K562 (cell line): ENCODE results near the gene TIMP2. TPM values are rescaled to one million over a fixed set of nuclear protein-coding genes. Genes with fewer than 3 reads are reported as not detected.

Source experiments
- HNRNPK ChIP-seq: fragments of 200-400 bp; formaldehyde crosslinking; IDR thresholded peaks from one replicate; pipeline ENCODE4 v1.6.1; 2018; ENCODE audit warnings: mild to moderate bottlenecking, low read depth, low read length; ENCODE audit not compliant: poor library complexity, severe bottlenecking
- ILF3 ChIP-seq: fragments of 450-650 bp; IDR thresholded peaks from 2 replicates; pipeline ENCODE4 v1.6.1; 2018; ENCODE audit warnings: antibody characterized with exemption, mild to moderate bottlenecking, moderate library complexity, borderline replicate concordance
- NEUROD1 ChIP-seq: fragments of 150-350 bp; IDR thresholded peaks from 2 replicates; pipeline ENCODE4 v1.6.1; 2014; ENCODE audit warnings: borderline replicate concordance, low read length, low read depth; ENCODE audit not compliant: partially characterized antibody
- ZNF174 ChIP-seq: fragments of 250-450 bp; sonication (Bioruptor Pico); IDR thresholded peaks from 2 replicates; pipeline ENCODE4 v1.4.0; 2020; ENCODE audit warnings: mild to moderate bottlenecking
- ZNF407 ChIP-seq: fragments of 450-650 bp; IDR thresholded peaks from 2 replicates; pipeline ENCODE4 v1.6.1; 2016; ENCODE audit warnings: low read depth
- polyA plus RNA-seq, 8 experiments: library from polyadenylated mRNA; depleted of rRNA in 4 of 8; stranded (reverse) in 5 of 8; unstranded in 3 of 8; fragments of >200 nt; fragmentation: Nextera tagmentation in 2 of 8; fragmentation: Illumina TruSeq in 1 of 8; extraction: Ambion mirVana in 2 of 8; extraction: Trizol in 1 of 8; gene quantifications; 2 replicates each; pipeline versions ENCODE4 v1.2.1 to v1.2.3, GENCODE V29; 2011 to 2014; ENCODE audit warnings: inconsistent platforms in 1 of 8, missing spikeins in 1 of 8
- total RNA-seq, 7 experiments: library from RNA; depleted of rRNA in 6 of 7; stranded (reverse); fragments of >200 nt in 6 of 7; fragmentation: Illumina TruSeq in 2 of 7; extraction: Trizol in 2 of 7; gene quantifications; 2 replicates each; pipeline versions ENCODE4 v1.2.1 to v1.2.3, GENCODE V29; 2011 to 2021; ENCODE audit warnings: low replicate concordance in 1 of 7
- TF ChIP-seq, protein P1 (sequence below), 2 experiments: fragments of 450-650 bp; IDR thresholded peaks; 2 replicates each; pipeline ENCODE4 v1.6.1; 2016; ENCODE audit warnings: mild to moderate bottlenecking in 2 of 2, borderline replicate concordance in 1 of 2, low read depth in 1 of 2, moderate library complexity in 1 of 2
- TF ChIP-seq, protein P2 (sequence below): fragments of 450-650 bp; IDR thresholded peaks from 2 replicates; pipeline ENCODE4 v1.7.0; 2016; ENCODE audit warnings: borderline replicate concordance

The TIMP2 gene
- total and polyA plus RNA-seq, 9 of the 15 experiments (the other 6 are each of a cell fraction or from before 2014, with no cell fraction given) = 0.55 TPM; not detected in 8

GRCh38 chr17:78840780-78841611, 84.2 kb downstream of the TIMP2 start, which contains the start of gene USP36 (continued):
- TF ChIP-seq, protein P1, sequence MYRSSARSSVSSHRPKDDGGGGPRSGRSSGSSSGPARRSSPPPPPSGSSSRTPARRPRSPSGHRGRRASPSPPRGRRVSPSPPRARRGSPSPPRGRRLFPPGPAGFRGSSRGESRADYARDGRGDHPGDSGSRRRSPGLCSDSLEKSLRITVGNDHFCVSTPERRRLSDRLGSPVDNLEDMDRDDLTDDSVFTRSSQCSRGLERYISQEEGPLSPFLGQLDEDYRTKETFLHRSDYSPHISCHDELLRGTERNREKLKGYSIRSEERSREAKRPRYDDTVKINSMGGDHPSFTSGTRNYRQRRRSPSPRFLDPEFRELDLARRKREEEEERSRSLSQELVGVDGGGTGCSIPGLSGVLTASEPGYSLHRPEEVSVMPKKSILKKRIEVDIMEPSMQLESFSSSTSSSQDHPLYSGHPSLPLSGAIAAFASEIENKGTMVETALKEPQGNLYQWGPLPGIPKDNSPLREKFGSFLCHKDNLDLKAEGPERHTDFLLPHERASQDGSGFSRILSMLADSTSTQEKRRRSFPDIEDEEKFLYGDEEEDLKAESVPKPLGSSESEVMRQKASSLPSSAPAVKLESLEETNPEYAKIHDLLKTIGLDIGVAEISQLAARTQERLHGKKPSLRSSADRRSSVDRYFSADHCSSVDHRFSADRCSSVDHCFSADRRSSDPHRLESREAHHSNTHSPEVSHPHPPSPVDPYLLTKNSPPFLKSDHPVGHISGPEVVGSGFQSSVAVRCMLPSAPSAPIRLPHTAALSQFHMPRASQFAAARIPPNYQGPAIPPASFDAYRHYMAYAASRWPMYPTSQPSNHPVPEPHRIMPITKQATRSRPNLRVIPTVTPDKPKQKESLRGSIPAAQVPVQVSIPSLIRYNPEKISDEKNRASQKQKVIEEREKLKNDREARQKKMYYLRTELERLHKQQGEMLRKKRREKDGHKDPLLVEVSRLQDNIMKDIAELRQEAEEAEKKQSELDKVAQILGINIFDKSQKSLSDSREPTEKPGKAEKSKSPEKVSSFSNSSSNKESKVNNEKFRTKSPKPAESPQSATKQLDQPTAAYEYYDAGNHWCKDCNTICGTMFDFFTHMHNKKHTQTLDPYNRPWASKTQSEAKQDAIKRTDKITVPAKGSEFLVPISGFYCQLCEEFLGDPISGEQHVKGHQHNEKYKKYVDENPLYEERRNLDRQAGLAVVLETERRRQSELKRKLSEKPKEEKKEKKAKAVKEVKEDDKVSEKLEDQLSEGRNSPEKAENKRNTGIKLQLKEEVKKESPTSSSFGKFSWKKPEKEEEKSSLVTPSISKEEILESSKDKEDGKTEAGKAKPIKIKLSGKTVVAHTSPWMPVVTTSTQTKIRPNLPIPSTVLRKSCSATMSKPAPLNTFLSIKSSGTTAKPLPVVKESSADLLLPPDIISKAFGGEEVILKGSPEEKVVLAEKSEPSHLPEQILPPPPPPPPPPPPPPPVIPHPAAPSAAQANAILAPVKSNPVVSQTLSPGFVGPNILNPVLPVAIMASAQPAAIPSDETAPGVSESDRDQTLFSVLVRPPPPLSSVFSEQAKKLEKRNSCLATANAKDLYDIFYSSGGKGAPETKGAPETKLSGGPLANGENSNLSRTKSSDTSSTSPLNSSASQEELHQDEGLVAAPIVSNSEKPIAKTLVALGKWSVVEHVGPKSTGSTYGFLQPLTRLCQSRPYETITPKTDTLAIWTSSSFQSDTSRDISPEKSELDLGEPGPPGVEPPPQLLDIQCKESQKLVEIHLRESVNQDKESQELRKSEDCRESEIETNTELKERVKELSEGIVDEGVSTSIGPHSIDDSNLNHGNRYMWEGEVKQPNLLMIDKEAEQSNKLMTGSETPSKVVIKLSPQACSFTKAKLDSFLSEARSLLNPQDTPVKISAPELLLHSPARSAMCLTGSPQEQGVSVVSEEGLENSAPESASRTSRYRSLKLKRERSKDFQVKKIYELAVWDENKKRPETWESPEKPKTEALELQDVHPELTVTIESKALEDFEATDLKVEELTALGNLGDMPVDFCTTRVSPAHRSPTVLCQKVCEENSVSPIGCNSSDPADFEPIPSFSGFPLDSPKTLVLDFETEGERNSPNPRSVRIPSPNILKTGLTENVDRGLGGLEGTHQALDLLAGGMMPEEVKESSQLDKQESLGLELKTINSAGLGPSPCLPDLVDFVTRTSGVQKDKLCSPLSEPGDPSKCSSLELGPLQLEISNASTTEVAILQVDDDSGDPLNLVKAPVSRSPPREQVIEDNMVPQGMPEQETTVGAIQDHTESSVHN (IDR thresholded peaks at IDR 0.05; ENCODE audit: borderline replicate concordance in 1 of 2, low read depth in 1 of 2) = peak in 1 of 2 experiments; percentile 82; a peak in 2 of 4 replicates
- peak; percentile 95 for TF ChIP-seq NEUROD1
- no peak for TF ChIP-seq HNRNPK
- no peak for TF ChIP-seq ZNF407
- TF ChIP-seq ZNF174 (CRISPR knock-in tag) = no peak
- no peak for TF ChIP-seq ILF3
- TF ChIP-seq, protein P2, sequence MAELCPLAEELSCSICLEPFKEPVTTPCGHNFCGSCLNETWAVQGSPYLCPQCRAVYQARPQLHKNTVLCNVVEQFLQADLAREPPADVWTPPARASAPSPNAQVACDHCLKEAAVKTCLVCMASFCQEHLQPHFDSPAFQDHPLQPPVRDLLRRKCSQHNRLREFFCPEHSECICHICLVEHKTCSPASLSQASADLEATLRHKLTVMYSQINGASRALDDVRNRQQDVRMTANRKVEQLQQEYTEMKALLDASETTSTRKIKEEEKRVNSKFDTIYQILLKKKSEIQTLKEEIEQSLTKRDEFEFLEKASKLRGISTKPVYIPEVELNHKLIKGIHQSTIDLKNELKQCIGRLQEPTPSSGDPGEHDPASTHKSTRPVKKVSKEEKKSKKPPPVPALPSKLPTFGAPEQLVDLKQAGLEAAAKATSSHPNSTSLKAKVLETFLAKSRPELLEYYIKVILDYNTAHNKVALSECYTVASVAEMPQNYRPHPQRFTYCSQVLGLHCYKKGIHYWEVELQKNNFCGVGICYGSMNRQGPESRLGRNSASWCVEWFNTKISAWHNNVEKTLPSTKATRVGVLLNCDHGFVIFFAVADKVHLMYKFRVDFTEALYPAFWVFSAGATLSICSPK = no peak
